GM12878 (cell line): Measurements from ENCODE around the gene ATG9B. TPM values are rescaled to one million over a fixed set of nuclear protein-coding genes. Genes with fewer than 3 reads are reported as not detected.

Experiments
- BCLAF1 ChIP-seq: fragments of 450-650 bp; IDR thresholded peaks from 2 replicates; pipeline ENCODE4 v1.6.1; 2017; ENCODE audit warnings: antibody characterized with exemption, mild to moderate bottlenecking, moderate library complexity
- BMI1 ChIP-seq: fragments of 450-650 bp; IDR thresholded peaks from 2 replicates; pipeline ENCODE4 v1.6.1; 2016; ENCODE audit warnings: mild to moderate bottlenecking, moderate library complexity, borderline replicate concordance
- CTCF ChIP-seq, 3 experiments: IDR thresholded peaks in 2 of 3; conservative IDR thresholded peaks in 1 of 3; 2 replicates each; pipeline ENCODE4 v1.5.1; 2011; ENCODE audit warnings: low read depth in 3 of 3, low read length in 3 of 3, mild to moderate bottlenecking in 3 of 3, control low read depth in 2 of 3, moderate library complexity in 2 of 3, inconsistent platforms in 1 of 3, mixed read lengths in 1 of 3; ENCODE audit not compliant: control insufficient read depth in 2 of 3, insufficient read depth in 1 of 3; ENCODE audit errors: extremely low read depth in 1 of 3
- HCFC1 ChIP-seq: fragments of 150-350 bp; IDR thresholded peaks from 2 replicates; pipeline ENCODE4 v1.6.1; 2014; ENCODE audit warnings: low read length
- MYB ChIP-seq: fragments of 150-350 bp; IDR thresholded peaks from 2 replicates; pipeline ENCODE4 v1.6.1; 2014; ENCODE audit warnings: mild to moderate bottlenecking, low read depth, low read length, borderline replicate concordance
- RFX5 ChIP-seq: IDR thresholded peaks from 2 replicates; pipeline ENCODE4 v1.6.1; 2011; ENCODE audit warnings: low read depth, low read length, improper control_type of control experiment
- SPI1 ChIP-seq: IDR thresholded peaks from 2 replicates; pipeline ENCODE4 v1.6.1; 2011; ENCODE audit warnings: low read depth, mild to moderate bottlenecking, low read length, moderate library complexity, borderline replicate concordance; ENCODE audit not compliant: insufficient read depth
- ZSCAN29 ChIP-seq: fragments of 450-650 bp; IDR thresholded peaks from 2 replicates; pipeline ENCODE4 v1.6.1; 2017; ENCODE audit warnings: mild to moderate bottlenecking, moderate library complexity
- polyA plus RNA-seq, 11 experiments: library from polyadenylated mRNA; depleted of rRNA in 4 of 11; unstranded in 6 of 11; stranded (reverse) in 5 of 11; fragments of >200 nt; fragmentation: Nextera tagmentation in 4 of 11; fragmentation: Illumina TruSeq in 1 of 11; extraction: Ambion mirVana in 4 of 11; extraction: Trizol in 1 of 11; gene quantifications; 1 replicate in 1 of 11; 2 replicates in 10 of 11; pipeline versions ENCODE4 v1.2.1 to v1.2.3, GENCODE V29; 2011 to 2016; ENCODE audit warnings: inconsistent platforms in 2 of 11, missing spikeins in 2 of 11, low read depth in 1 of 11
- total RNA-seq, 4 experiments: library from RNA; depleted of rRNA in 3 of 4; stranded (reverse); fragments of >200 nt in 3 of 4; fragmentation: Illumina TruSeq in 1 of 4; extraction: Trizol in 1 of 4; gene quantifications; 2 replicates each; pipeline versions ENCODE4 v1.2.1 to v1.2.3, GENCODE V29; 2013 to 2021

ATG9B gene
- total and polyA plus RNA-seq, 10 of the 15 experiments (the other 5 are each of a cell fraction or from before 2014, with no cell fraction given), result 0.01 to 0.83 (median 0.12) TPM; not detected in 2

GRCh38 chr7:151071032-151071866, 47.0 kb upstream of the ATG9B start (continued):
- TF ChIP-seq HCFC1 (no peak), MYB (no peak), SPI1 (no peak), BCLAF1 (no peak), RFX5 (no peak), CTCF (IDR thresholded peaks at IDR 0.05 in 2 of 3, conservative IDR thresholded peaks at IDR 0.05 in 1 of 3; ENCODE audit: control insufficient read depth in 2 of 3, extremely low read depth in 1 of 3, insufficient read depth in 1 of 3, low read depth in 3 of 3, low read length in 3 of 3) (no peak), BMI1 (no peak), ZSCAN29 (no peak)
